GM19395 (cell line): ENCODE measurements around the gene PKP3.
"Not testable (repeated sequence)": the region's sequence is repeated elsewhere in the genome, so short reads cannot be mapped to it uniquely, and the experiment has no call there.

Experiments used
- ATAC-seq: cut with Tn5 transposase; IDR thresholded peaks from one replicate; pipeline ENCODE4 v1.9.1; 2021; ENCODE audit warnings: mild to moderate bottlenecking, moderate library complexity; ENCODE audit not compliant: unreplicated experiment

Gene PKP3

GRCh38 chr11:363443-363805 lies 30.6 kb upstream of the PKP3 start:
- not testable (repeated sequence) for ATAC-seq

- ATAC-seq = no peak
Measured at GRCh38 chr11:363948-364761, 29.9 kb upstream of the PKP3 start.

GRCh38 chr11:364991-365725 lies 28.9 kb upstream of the PKP3 start:
- no peak for ATAC-seq

GRCh38 chr11:365831-366230 lies 28.2 kb upstream of the PKP3 start:
- no peak for ATAC-seq

DNA sequence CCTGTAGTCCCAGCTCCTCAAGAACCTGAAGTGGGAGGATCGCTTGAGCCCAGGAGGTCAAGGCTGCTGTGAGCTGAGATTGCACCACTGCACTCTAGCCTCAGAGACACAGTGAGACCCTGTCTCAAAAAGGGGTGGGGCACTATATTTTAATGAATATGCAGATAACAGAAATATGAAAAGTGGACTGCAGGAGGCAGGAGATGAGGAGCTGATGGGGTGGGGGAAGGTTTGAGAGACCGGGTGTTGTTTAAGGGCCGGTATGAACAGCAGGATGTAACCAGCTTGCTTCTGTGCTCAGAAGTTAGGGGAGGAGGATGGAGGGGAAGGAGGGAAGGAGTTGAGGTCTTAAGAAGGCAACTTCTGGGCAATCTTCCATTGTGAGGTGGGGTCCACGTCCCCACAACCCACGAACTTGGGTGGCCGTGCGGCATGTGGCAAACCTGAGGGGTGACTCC lies 26.0 kb upstream of the PKP3 start:
- no peak for ATAC-seq

DNA sequence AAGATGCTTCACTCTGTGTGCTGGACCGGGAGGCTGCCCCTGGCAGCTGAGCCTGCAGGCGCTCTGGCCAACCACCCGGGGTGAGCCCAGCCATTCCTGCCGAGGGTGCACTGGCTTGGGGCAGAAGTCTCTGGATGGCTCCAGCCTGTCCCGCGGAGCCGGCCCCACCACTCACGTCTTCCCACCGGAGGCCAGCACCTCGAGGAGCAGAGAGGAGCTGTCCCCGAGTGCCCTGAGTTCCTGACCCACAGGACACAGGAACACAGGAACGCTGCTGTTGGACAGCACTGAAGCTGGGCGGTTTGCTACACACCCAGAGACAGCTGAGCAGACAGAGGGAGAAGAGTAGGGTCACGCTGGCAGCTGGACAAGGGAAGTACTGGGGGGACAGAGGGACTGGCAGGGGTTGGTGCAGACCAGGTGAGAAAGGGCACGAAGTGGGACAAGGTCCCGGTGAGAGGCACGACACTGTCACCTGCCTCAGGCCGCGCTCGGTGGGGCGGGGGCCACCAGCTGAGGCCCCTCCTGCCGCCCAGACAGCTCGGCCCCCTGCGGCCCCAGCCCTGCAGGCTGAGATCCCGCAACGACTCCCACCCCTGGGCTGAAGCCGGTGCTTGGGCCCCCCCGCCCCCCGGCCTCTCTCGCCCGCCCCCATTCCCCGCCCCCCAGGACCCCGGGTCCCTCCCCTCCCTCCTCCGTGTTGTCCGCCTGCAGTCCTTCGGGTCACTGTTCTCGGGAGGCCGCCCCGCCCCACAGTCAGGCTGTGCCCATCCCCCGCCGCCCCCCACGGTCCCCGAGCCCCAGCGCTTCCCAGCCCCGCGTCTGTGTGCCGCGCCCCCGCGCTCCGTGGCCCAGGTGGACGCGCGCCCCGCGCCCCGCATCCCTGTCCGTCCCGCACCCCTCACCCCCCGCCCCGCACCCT lies 25.3 kb upstream of the PKP3 start:
- ATAC-seq = no peak

DNA sequence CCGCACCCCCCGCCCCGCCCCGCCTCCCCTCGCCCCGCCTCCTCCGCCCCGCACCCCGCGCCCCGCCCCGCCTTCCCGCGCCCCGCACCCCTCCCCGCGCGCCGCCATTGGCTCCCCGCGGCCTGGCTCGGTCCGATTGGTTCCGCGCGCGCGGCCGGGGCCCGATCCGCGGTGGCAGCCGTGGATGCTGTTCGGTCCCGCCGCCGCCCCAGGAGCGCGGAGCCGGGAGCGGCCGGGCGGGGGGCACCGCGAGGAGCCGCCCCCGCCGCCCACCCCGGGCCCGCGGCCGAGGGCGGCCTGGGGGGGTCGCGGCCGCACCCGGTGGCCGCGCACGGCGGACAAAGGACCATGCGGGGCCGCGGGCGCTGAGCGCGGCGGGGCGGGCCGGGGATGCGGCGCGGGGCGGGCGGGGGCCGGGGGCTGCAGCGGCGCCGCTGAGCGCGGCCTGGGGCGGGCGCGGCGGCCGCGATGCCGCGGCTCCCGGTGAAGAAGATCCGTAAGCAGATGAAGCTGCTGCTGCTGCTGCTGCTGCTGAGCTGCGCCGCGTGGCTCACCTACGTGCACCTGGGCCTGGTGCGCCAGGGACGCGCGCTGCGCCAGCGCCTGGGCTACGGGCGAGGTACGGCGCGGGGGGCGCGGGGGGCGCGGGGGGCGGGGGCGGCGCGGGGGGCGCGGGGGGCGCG lies 24.5 kb upstream of the PKP3 start, which contains the start of gene B4GALNT4:
TSS of gene B4GALNT4 (plus strand) at position 164 of the 683 bp plus-strand sequence. CDS start at position 469, 305 bp downstream.
- ATAC-seq = no peak

GRCh38 chr11:370070-370941 lies 23.7 kb upstream of the PKP3 start:
- ATAC-seq = no peak

GRCh38 chr11:371051-371450 lies 23.0 kb upstream of the PKP3 start:
- ATAC-seq = no peak

GRCh38 chr11:371716-372590 lies 22.1 kb upstream of the PKP3 start:
- no peak for ATAC-seq

DNA sequence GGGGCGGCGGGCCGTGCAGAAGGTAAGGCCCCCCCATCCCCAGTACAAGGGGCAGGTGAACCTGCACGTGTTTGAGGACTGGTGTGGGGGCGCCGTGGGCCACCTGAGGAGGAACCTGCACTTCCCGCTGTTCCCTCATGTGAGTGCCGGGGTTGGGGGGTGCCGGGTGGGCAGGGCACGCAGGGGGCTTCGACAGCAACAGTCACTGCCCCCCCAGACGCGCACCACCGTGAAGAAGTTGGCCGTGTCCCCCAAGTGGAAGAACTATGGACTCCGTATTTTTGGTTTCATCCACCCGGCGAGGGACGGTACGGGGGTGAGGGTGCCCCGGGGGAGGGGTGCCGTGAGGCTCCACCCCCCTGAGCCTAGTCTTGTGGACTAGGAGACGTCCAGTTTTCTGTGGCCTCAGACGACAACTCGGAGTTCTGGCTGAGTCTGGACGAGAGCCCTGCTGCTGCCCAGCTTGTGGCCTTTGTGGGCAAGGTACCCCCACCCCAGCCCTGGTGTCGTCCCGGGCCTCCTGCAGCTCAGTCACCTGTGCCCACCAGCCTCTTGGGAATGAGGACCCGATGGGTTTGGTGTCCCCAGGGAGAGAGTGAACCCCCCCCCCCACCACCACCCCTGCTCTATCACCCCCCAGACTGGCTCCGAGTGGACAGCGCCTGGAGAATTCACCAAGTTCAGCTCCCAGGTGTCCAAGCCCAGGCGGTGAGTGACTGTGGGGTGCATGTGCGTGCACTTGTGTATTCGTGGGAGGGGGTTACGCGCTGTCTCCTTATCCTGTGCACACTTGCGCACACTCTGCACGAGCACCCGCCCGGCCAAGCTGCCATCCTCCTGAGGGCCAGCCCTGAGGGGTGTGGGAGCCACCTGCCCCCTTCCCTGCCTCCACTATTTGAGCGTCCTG lies 20.9 kb upstream of the PKP3 start:
- ATAC-seq = no peak

DNA sequence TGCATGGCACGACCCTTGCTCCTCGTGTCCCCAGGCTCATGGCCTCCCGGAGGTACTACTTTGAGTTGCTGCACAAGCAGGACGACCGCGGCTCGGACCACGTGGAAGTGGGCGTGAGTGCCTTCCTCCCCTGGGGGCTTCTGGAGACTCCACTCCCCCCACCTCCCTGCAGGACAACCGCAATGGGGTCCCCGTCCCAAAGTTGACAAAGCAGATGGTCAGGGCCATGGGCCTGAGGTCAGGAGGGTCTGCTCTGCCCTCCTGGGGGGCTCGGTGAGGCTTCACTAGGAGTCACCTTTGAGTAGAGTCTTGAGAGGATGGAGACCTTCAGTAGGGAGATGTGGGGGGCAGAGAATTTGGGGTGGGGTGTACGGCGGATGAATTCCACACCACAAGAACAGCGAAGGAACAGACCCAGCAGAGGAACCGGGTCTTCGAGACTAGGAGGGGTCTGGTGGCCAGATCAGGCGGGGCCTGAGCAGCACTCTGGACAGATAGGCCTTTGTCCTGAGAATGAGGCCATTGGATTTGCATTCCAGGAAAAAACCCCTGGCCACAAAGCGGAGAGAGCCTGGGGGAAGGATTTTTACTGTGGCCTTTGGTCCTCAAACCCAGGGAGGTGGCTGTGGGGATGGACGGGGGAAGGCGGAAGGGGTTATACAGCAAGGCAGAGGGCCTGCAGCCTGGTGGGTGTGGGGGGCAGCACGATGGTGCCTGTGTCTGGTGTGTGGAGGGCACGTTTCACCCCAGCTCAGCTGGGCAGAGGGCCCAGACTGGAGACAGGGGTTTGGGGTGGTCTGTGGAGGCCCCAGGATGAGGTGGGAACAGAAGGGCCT lies 20.1 kb upstream of the PKP3 start:
- no peak for ATAC-seq

GRCh38 chr11:375065-376025 lies 18.7 kb upstream of the PKP3 start:
- no peak for ATAC-seq

DNA sequence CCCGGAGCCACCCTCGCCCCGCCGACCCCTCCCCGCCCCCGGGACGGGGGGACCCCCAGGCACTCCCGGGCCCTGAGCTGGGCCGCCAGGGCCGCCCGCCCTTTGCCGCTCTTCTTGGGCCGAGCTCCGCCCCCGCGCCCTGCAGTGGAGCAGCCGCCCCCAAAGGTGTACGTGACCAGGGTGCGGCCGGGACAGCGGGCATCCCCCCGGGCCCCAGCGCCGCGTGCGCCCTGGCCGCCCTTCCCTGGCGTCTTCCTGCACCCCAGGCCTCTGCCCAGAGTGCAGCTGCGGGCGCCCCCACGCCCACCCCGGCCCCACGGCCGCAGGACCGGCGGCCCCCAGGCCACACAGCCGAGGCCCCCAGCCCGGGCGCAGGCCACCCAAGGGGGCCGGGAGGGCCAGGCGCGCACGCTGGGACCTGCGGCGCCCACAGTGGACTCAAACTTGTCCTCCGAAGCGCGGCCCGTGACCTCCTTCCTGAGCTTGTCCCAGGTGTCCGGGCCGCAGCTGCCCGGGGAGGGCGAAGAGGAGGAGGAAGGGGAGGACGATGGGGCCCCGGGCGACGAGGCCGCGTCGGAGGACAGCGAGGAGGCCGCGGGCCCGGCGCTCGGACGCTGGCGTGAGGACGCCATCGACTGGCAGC lies 17.4 kb upstream of the PKP3 start:
- no peak for ATAC-seq
